C4-2B (cell line): ENCODE data around the gene PRKG1.

ENCODE experiments used
- H3K27ac ChIP-seq: fragments of 450-650 bp; 2 replicates; pipeline ENCODE4 v1.5.1; 2017
- CTCF ChIP-seq: fragments of 450-650 bp; conservative IDR thresholded peaks from 2 replicates; pipeline ENCODE4 v1.5.1; 2017; ENCODE audit warnings: mild to moderate bottlenecking
- ZFX ChIP-seq: fragments of 450-650 bp; IDR thresholded peaks from 2 replicates; pipeline ENCODE4 v1.6.1; 2017

The PRKG1 gene

GRCh38 chr10:51422311-51423120, 348.2 kb downstream of the PRKG1 start:
- peak; percentile 88 for TF ChIP-seq CTCF
- TF ChIP-seq ZFX: no peak
- no peak overlapping the region for H3K27ac ChIP-seq

- H3K27ac ChIP-seq: no peak overlapping the region
- TF ChIP-seq CTCF (no peak), ZFX (no peak)
Observed at GRCh38 chr10:51423121-51423452, 348.8 kb downstream of the PRKG1 start.

GRCh38 chr10:51425431-51425830, 351.1 kb downstream of the PRKG1 start:
- no peak for TF ChIP-seq ZFX
- TF ChIP-seq CTCF: no peak
- no peak overlapping the region for H3K27ac ChIP-seq

GRCh38 chr10:51427758-51428157, 353.5 kb downstream of the PRKG1 start:
- no peak overlapping the region for H3K27ac ChIP-seq
- no peak for TF ChIP-seq CTCF
- no peak for TF ChIP-seq ZFX

- no peak overlapping the region for H3K27ac ChIP-seq
- no peak for TF ChIP-seq ZFX
- TF ChIP-seq CTCF: no peak
Observed at GRCh38 chr10:51430506-51430905, 356.2 kb downstream of the PRKG1 start.

GRCh38 chr10:51433949-51434475, 359.7 kb downstream of the PRKG1 start:
- H3K27ac ChIP-seq: no peak overlapping the region
- TF ChIP-seq ZFX (no peak), CTCF (no peak)

- TF ChIP-seq ZFX: no peak
- no peak for TF ChIP-seq CTCF
Observed at GRCh38 chr10:51436805-51437204, 362.5 kb downstream of the PRKG1 start.

More at GRCh38 chr10:51436805-51437204, 362.5 kb downstream of the PRKG1 start:
- no peak overlapping the region for H3K27ac ChIP-seq
